Left lung (tissue), 10 donors: ENCODE measurements around the gene SLC28A2. TPM values are rescaled to one million over a fixed set of nuclear protein-coding genes. Genes with fewer than 3 reads are reported as not detected.

ENCODE experiments used
- ATAC-seq: fragments of 200-7000 bp; cut with Tn5 transposase; one replicate; pipeline ENCODE4 v1.9.1; 2020; ENCODE audit warnings: moderate library complexity
- DNase-seq, 4 donors: peaks; one replicate each; pipeline ENCODE4 v3.0.0-alpha.2; 2013 to 2020
- H3K27ac ChIP-seq, 2 donors: fragments of 200-600 bp; sonication (generic) in 1 of 2; one replicate each; pipeline versions ENCODE4 v1.5.0 to v1.8.0; 2020 to 2021
- H3K27me3 ChIP-seq, 2 donors: fragments of 200-600 bp; sonication (generic) in 1 of 2; one replicate each; pipeline versions ENCODE4 v1.5.0 to v1.8.0; 2020 to 2021
- H3K36me3 ChIP-seq, 2 donors: fragments of 200-600 bp; sonication (generic) in 1 of 2; one replicate each; pipeline versions ENCODE4 v1.5.0 to v1.8.0; 2020 to 2021
- H3K4me1 ChIP-seq, 2 donors: fragments of 200-600 bp; one replicate each; pipeline ENCODE4 v1.8.0; 2021
- H3K4me3 ChIP-seq, 2 donors: fragments of 200-600 bp; sonication (generic) in 1 of 2; one replicate each; pipeline versions ENCODE4 v1.5.0 to v1.8.0; 2020 to 2021; ENCODE audit warnings: mild to moderate bottlenecking in 1 of 2
- H3K9me3 ChIP-seq, 2 donors: fragments of 200-600 bp; sonication (generic) in 1 of 2; one replicate each; pipeline versions ENCODE4 v1.5.0 to v1.8.0; 2020 to 2021
- CTCF ChIP-seq, 2 donors: fragments of 200-600 bp; sonication (generic) in 1 of 2; IDR thresholded peaks; one replicate each; pipeline versions ENCODE4 v1.5.0 to v1.8.0; 2021; ENCODE audit warnings: antibody characterized with exemption in 2 of 2
- intact Hi-C, 2 donors: fragments of 100-400 bp; cut with DNase I; formaldehyde crosslinking; loops; one replicate each; pipeline versions ENCODE4 v1.11.2 to v1.14.2; 2022
- polyA plus RNA-seq, 6 donors: library from polyadenylated mRNA; unstranded; fragments of 120-200 nt; gene quantifications; one replicate each; pipeline ENCODE4 v1.2.1, GENCODE V29; 2013; ENCODE audit not compliant: insufficient read length in 6 of 6
- total RNA-seq, 2 donors: library from RNA; stranded (reverse); fragmentation: NEBNext Ultra II Directional; extraction: Animal tissue kit (Norgen Biotek cat#: 25700); gene quantifications; one replicate each; pipeline ENCODE4 v1.2.1, GENCODE V29; 2021
- donor health status: DM: no; HTN: yes; CAD: no.
- donor health status: DM: no; HTN: no; CAD: no.

The SLC28A2 gene
- total and polyA plus RNA-seq, 8 donors = 0.28 to 0.99 (median 0.41) TPM; not detected in 2

GRCh38 chr15:45314960-45315359 lies 62.9 kb downstream of the SLC28A2 start:
- peak in 1 of 4 donors; percentile 21 for DNase-seq
- Histone ChIP-seq H3K9me3 (no peaks in the 10 kb centered on the region), H3K27ac (no peak overlapping the region), H3K27me3 (no peaks in the 10 kb centered on the region), H3K36me3 (no peaks in the 10 kb centered on the region), H3K4me3 (no peak overlapping the region), H3K4me1 (no peaks in the 10 kb centered on the region)
- no peak for ATAC-seq
- TF ChIP-seq CTCF (IDR thresholded peaks at IDR 0.05) = no peak
- intact Hi-C loops = no loop called here

- intact Hi-C loops = no loop called here
- no peak overlapping the region for H3K4me3 ChIP-seq
- H3K9me3 ChIP-seq = no peaks in the 10 kb centered on the region
- H3K4me1 ChIP-seq = no peaks in the 10 kb centered on the region
- no peak for TF ChIP-seq CTCF (IDR thresholded peaks at IDR 0.05)
- no peaks in the 10 kb centered on the region for H3K36me3 ChIP-seq
- no peak overlapping the region for H3K27ac ChIP-seq
- ATAC-seq (no peak), DNase-seq (no peak)
- H3K27me3 ChIP-seq = peaks cover 0 to 2% of the 10 kb centered on the region in 2 donors
Observed at GRCh38 chr15:45319472-45320214, 67.6 kb downstream of the SLC28A2 start.

- Histone ChIP-seq H3K27me3 (peaks cover 0 to 4% of the 10 kb centered on the region in 2 donors), H3K36me3 (no peaks in the 10 kb centered on the region), H3K4me1 (no peaks in the 10 kb centered on the region), H3K4me3 (no peak overlapping the region), H3K27ac (no peak overlapping the region), H3K9me3 (no peaks in the 10 kb centered on the region)
- DNase-seq (no peak), ATAC-seq (no peak)
- intact Hi-C loops = no loop called here
- TF ChIP-seq CTCF (IDR thresholded peaks at IDR 0.05) = no peak
Observed at GRCh38 chr15:45320581-45321205, 68.7 kb downstream of the SLC28A2 start.

GRCh38 chr15:45326280-45326679 lies 74.2 kb downstream of the SLC28A2 start:
- TF ChIP-seq CTCF (IDR thresholded peaks at IDR 0.05) = no peak
- Histone ChIP-seq H3K27me3 (peaks cover 0 to 4% of the 10 kb centered on the region in 2 donors), H3K36me3 (no peaks in the 10 kb centered on the region), H3K4me1 (no peaks in the 10 kb centered on the region), H3K9me3 (no peaks in the 10 kb centered on the region), H3K4me3 (no peak overlapping the region), H3K27ac (no peak overlapping the region)
- intact Hi-C loops = no loop called here
- ATAC-seq = no peak
- no peak for DNase-seq

GRCh38 chr15:45326741-45327140 lies 74.7 kb downstream of the SLC28A2 start:
- intact Hi-C loops = no loop called here

More at GRCh38 chr15:45326741-45327140, 74.7 kb downstream of the SLC28A2 start:
- no peak for ATAC-seq
- Histone ChIP-seq H3K27me3 (peaks cover 0 to 4% of the 10 kb centered on the region in 2 donors), H3K4me1 (no peaks in the 10 kb centered on the region), H3K9me3 (no peaks in the 10 kb centered on the region), H3K27ac (no peak overlapping the region), H3K4me3 (no peak overlapping the region), H3K36me3 (no peaks in the 10 kb centered on the region)
- TF ChIP-seq CTCF (IDR thresholded peaks at IDR 0.05) = no peak
- DNase-seq = no peak
